ENCODE measurements around the gene TSPAN3. TPM values are rescaled to one million over a fixed set of nuclear protein-coding genes. Genes with fewer than 3 reads are reported as not detected.

Gene TSPAN3
- total RNA-seq, 2 experiments from 2014 or later, result 35.2 to 47.2 TPM

- no peak overlapping the region for H3K4me3 ChIP-seq (ENCODE audit: low read depth, low read length, poor library complexity, severe bottlenecking)
- no peak overlapping the region for H3K27ac ChIP-seq (ENCODE audit: low read depth, low read length, poor library complexity, severe bottlenecking)
- no peaks in the 10 kb centered on the region for H3K79me2 ChIP-seq (ENCODE audit: insufficient read depth, low read depth, low read length)
- ChIA-PET CTCF (ENCODE audit: unreplicated experiment) (interaction anchor here (1.0 kb wide), 1 partner anchor 10 kb away, joined by 4 read pairs; no protein-coding TSS in a partner anchor), POLR2A (no interaction called here)
- peak overlapping the region; percentile 36; the same call in 1 of the 2 replicates for H2AFZ ChIP-seq (ENCODE audit: low read length)
- H3K9me2 ChIP-seq (ENCODE audit: insufficient read depth, low read length), result no peaks in the 10 kb centered on the region
- H3K4me2 ChIP-seq (ENCODE audit: low read length), result peak overlapping the region; percentile 13; the same call in 1 of the 2 replicates
- H3K36me3 ChIP-seq (ENCODE audit: insufficient read depth, low read length), result no peaks in the 10 kb centered on the region
- TF ChIP-seq CTCF (conservative IDR thresholded peaks at IDR 0.05; ENCODE audit: low read length) (no peak), EZH2phosphoT487 (IDR thresholded peaks at IDR 0.05; ENCODE audit: borderline replicate concordance, low read depth, low read length) (no peak)
- H3K4me1 ChIP-seq (ENCODE audit: insufficient read depth, low read length, poor library complexity, severe bottlenecking), result peaks cover 18% of the 10 kb centered on the region
- intact Hi-C loops (cut with micrococcal nuclease; ENCODE audit: unreplicated experiment), result loop anchor here (5.0 kb wide), 1 partner anchor 47 kb away; no protein-coding TSS in a partner anchor
- no peak for DNase-seq (ENCODE audit: low spot score)
- BruUV-seq (replicated peaks), result no TSS peak
- no peaks in the 10 kb centered on the region for H4K20me1 ChIP-seq (ENCODE audit: insufficient read depth, low read length)
- no peaks in the 10 kb centered on the region for H3K9me3 ChIP-seq (ENCODE audit: low read length)
Measured at GRCh38 chr15:77019521-77020331, 51.2 kb downstream of the TSPAN3 start.

- Histone ChIP-seq H3K9me2 (ENCODE audit: insufficient read depth, low read length) (no peaks in the 10 kb centered on the region), H3K4me2 (ENCODE audit: low read length) (peak overlapping the region; percentile 13; the same call in 1 of the 2 replicates), H4K20me1 (ENCODE audit: insufficient read depth, low read length) (no peaks in the 10 kb centered on the region), H3K79me2 (ENCODE audit: insufficient read depth, low read depth, low read length) (no peaks in the 10 kb centered on the region), H3K36me3 (ENCODE audit: insufficient read depth, low read length) (no peaks in the 10 kb centered on the region), H3K4me1 (ENCODE audit: insufficient read depth, low read length, poor library complexity, severe bottlenecking) (peaks cover 18% of the 10 kb centered on the region), H3K4me3 (ENCODE audit: low read depth, low read length, poor library complexity, severe bottlenecking) (no peak overlapping the region), H3K27ac (ENCODE audit: low read depth, low read length, poor library complexity, severe bottlenecking) (no peak overlapping the region), H2AFZ (ENCODE audit: low read length) (peak overlapping the region; percentile 36; the same call in 1 of the 2 replicates), H3K9me3 (ENCODE audit: low read length) (no peaks in the 10 kb centered on the region)
- no TSS peak for BruUV-seq (replicated peaks)
- intact Hi-C loops (cut with micrococcal nuclease; ENCODE audit: unreplicated experiment), result no loop called here
- ChIA-PET CTCF (ENCODE audit: unreplicated experiment) (interaction anchor here (1.0 kb wide), 1 partner anchor 11 kb away, joined by 4 read pairs; no protein-coding TSS in a partner anchor), POLR2A (no interaction called here)
- TF ChIP-seq CTCF (conservative IDR thresholded peaks at IDR 0.05; ENCODE audit: low read length) (no peak), EZH2phosphoT487 (IDR thresholded peaks at IDR 0.05; ENCODE audit: borderline replicate concordance, low read depth, low read length) (no peak)
- no peak for DNase-seq (ENCODE audit: low spot score)
Measured at GRCh38 chr15:77018796-77019505, 52.0 kb downstream of the TSPAN3 start.

Measured in OCI-LY7 (cell line).